Measurements from ENCODE around the gene BAIAP2L2.
"Not testable (repeated sequence)": the region's sequence is repeated elsewhere in the genome, so short reads cannot be mapped to it uniquely, and the experiment has no call there.

The BAIAP2L2 gene

GRCh38 chr22:38080850-38081635 is 29.4 kb downstream of the BAIAP2L2 start:
- DNase-seq (ENCODE audit: low spot score): peak; percentile 40

GRCh38 chr22:38080474-38080849 is 30.0 kb downstream of the BAIAP2L2 start:
- no peak for DNase-seq (ENCODE audit: low spot score)

GRCh38 chr22:38079804-38080203 is 30.7 kb downstream of the BAIAP2L2 start:
- no peak for DNase-seq (ENCODE audit: low spot score)

DNA sequence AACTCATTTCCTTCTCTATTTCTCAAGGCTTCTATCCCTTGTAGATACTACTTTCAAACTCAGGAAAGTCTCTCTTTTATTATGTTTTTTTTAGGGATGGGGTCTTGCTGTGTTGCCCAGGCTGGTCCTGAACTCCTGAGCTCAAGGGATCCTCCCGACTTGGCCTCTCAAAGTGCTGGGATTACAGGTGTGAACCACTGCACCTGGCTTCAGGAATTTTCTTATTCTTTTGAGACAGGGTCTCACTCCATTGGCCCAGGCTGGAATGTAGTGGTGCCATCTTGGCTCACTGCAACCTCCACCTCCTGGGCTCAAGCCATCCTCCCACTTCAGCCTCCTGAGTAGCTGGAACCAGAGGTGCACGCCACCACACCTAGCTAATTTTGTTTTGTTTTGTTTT is 31.3 kb downstream of the BAIAP2L2 start:
- DNase-seq (ENCODE audit: low spot score): not testable (repeated sequence)

- no peak for DNase-seq (ENCODE audit: low spot score)
Observed at GRCh38 chr22:38078046-38078840, 32.2 kb downstream of the BAIAP2L2 start.

GRCh38 chr22:38077595-38077994 is 32.9 kb downstream of the BAIAP2L2 start:
- DNase-seq (ENCODE audit: low spot score): no peak

GRCh38 chr22:38077096-38077495 is 33.4 kb downstream of the BAIAP2L2 start:
- DNase-seq (ENCODE audit: low spot score): no peak

- no peak for DNase-seq (ENCODE audit: low spot score)
Observed at GRCh38 chr22:38075961-38076360, 34.5 kb downstream of the BAIAP2L2 start.

DNA sequence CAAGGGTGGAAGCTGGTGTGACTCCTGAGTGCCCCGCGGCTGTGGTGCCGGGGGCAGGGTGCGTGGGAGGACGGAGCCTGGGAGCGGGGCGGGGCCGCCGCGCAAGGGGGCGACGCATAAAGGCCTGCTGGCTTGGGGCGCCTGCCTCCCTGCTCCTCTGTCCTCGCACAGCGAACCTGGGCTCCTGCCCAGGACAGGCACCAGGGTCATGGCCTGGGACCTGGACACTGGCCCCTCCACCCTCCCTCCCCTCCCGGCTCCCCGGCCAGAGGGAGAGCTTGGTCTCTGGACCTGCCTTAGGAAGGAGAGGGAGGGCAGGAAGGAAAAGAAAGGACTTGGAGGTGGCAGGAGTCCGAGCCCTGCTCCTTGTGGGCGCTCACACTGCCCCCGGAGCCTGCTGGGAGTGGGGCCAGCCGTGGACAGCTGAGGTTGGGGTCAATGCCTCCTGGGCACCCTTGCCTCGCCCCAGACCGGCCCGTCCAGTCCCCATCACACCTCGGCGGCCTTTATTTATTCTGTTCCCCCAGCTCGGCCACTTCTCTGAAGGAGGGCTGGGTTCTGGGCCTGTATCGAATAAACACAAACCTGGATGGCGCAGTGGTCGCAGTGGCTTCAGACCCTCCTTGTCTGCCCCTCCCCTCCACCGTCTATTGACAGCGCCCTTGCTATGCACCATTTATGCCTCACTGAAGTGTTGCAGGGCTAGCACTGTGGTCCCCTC is 35.2 kb downstream of the BAIAP2L2 start:
- no peak for DNase-seq (ENCODE audit: low spot score)

GRCh38 chr22:38074181-38075104 is 36.0 kb downstream of the BAIAP2L2 start:
- DNase-seq (ENCODE audit: low spot score): no peak

DNA sequence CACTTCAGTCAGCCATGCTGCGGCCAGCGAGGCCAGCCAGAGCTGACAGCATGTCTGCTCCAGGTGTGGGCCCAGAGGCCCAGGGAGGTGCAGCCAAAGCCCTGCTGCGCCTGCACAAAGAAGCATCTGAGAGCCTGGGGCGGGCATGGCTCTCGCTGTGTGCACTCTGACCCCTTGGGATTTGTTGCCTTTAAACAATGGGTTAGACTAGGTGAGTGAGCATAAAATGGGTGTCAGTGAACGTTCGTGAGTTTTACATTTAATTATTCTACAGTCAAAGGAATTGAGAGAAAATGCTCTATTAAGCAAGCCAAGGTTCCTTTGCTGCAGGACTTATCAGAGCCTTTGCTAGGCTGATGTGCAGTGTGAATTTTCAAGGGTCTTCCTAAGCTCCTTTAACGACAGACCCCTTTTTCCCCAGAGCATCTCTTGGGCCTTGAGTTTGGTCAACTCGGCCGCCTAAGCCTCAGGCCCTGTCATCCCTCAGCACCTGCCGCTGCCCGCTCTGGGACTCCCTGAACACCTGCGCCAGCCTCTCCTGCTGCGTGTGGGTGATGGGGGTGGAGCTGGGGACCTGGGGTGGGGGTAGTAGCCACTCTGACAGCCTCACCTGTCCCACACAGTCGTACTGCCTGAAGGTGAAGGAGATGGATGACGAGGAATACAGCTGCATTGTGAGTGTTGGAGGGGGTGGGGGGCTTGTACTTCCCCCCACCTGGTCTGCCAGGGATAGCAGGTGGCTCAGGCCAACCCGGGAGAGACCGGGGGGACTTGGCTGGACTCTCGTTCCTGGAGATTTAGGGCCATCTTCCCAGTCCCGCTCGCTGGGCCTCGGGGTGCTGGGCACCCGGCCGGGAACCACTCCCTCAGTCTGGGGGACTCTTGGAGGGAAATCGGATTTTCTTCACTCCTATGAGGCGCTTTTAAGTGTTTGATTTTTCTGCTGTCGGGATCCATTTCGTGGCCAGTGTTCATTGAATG is 37.0 kb downstream of the BAIAP2L2 start:
- DNase-seq (ENCODE audit: low spot score): no peak

DNA sequence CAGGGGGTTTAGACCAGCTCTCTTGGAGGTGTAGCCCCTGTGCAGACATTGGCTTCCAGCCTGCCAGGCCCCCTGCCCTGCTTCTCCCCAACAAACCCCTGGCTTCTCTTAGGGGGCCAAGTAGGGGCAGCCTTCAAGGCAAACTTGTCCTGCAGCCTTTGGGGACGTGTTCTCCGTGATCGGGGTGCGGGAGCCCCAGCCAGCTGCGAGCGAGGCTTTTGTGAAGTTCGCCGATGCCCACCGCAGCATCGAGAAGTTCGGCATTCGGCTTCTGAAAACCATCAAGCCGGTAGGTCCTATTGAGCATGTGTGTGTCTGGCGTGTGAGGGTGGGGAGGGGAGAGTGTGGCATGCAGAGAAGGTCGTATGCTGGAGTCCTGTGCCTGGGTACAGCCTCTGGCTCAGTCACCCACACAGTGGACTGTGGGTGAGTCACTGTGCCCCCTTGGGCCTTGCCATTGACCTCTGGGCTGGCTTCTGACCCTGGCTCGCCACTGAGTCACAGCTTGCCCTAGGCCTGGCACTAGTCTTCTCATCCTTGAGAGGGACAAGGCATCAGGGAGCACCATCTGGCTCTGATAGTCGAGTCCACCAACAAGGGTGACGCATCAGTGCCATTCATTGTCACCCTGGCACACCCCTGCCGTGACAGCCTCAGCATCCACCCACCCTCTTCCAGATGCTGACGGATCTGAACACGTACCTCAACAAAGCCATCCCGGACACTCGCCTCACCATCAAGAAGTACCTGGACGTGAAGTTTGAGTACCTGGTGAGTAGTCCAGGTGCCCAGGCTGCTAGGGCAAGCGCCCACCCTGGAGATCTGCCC is 37.9 kb downstream of the BAIAP2L2 start:
- no peak for DNase-seq (ENCODE audit: low spot score)

GRCh38 chr22:38071421-38072321 is 38.8 kb downstream of the BAIAP2L2 start:
- DNase-seq (ENCODE audit: low spot score): no peak

GRCh38 chr22:38070250-38070921 is 40.1 kb downstream of the BAIAP2L2 start:
- DNase-seq (ENCODE audit: low spot score): no peak

GRCh38 chr22:38069372-38070249 is 40.9 kb downstream of the BAIAP2L2 start:
- DNase-seq (ENCODE audit: low spot score): no peak

- DNase-seq (ENCODE audit: low spot score): no peak
Observed at GRCh38 chr22:38068641-38069371, 41.7 kb downstream of the BAIAP2L2 start.
